Activated T-helper 2 cell treated with anti-CD3 and anti-CD28 coated beads, Interferon-gamma antibody, Interleukin-2, Interleukin-4, amounts not matched to agents 10 μg/mL and 5 μg/mL and 100 μg/mL, durations not matched to agents 14 hours and 24 hours and 36 hours (primary cell): ENCODE measurements around the gene DAPK1. TPM values are rescaled to one million over a fixed set of nuclear protein-coding genes. Genes with fewer than 3 reads are reported as not detected.

ENCODE experiments used
- DNase-seq: peaks from one replicate; pipeline ENCODE4 v3.0.0; 2021; ENCODE audit warnings: low spot score
- H3K27ac Mint-ChIP-seq: one replicate; pipeline ENCODE4 v1.8.0; 2021; ENCODE audit warnings: mixed read lengths
- H3K27me3 Mint-ChIP-seq: one replicate; pipeline ENCODE4 v1.8.0; 2021; ENCODE audit warnings: low read depth, mixed read lengths
- H3K36me3 Mint-ChIP-seq: one replicate; pipeline ENCODE4 v1.8.0; 2021; ENCODE audit warnings: low read depth, mixed read lengths
- H3K4me1 Mint-ChIP-seq: one replicate; pipeline ENCODE4 v1.8.0; 2021; ENCODE audit warnings: low read depth, mixed read lengths
- H3K4me3 Mint-ChIP-seq: one replicate; pipeline ENCODE4 v1.8.0; 2021; ENCODE audit warnings: low read depth, mild to moderate bottlenecking, moderate library complexity, mixed read lengths
- H3K9me3 Mint-ChIP-seq: one replicate; pipeline ENCODE4 v1.8.0; 2021; ENCODE audit warnings: mixed read lengths
- intact Hi-C: fragments of 100-400 bp; cut with micrococcal nuclease; formaldehyde crosslinking; loops from one replicate; pipeline ENCODE4 v1.15.1; 2023
- total RNA-seq: library from RNA; stranded (reverse); gene quantifications from 2 replicates; pipeline ENCODE4 v1.2.3, GENCODE V29; 2022

DAPK1 gene
- total RNA-seq, 1 donor from 2014 or later: 39.1 TPM

GRCh38 chr9:87659534-87660419, 162.1 kb downstream of the DAPK1 start:
- DNase-seq: no peak
- H3K4me1 Mint-ChIP-seq: peaks cover 7% of the 10 kb centered on the region
- no peaks in the 10 kb centered on the region for H3K9me3 Mint-ChIP-seq
- no peak overlapping the region for H3K4me3 Mint-ChIP-seq
- H3K27ac Mint-ChIP-seq: no peak overlapping the region
- no peaks in the 10 kb centered on the region for H3K27me3 Mint-ChIP-seq
- intact Hi-C loops: loop anchor here (5.0 kb wide), 1 partner anchor 157 kb away; no protein-coding TSS in a partner anchor
- no peaks in the 10 kb centered on the region for H3K36me3 Mint-ChIP-seq

DNA sequence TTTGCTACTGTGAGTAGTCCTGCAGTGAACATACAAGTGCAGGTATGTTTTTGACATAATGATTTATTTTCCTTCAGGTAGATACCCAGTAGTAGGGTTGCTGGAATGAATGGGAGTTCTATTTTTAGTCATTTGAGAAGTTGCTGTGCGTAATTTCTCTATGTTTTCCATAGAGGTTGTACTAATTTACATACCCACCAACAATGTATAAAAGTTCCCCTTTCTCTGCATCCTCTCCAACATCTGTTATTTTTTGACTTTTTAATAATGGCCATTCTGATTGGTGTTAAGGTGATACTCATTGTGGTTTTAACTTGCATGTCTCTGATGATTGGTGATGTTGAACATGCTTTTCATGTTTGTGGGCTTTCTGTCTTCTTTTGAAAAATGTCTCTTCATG, 163.6 kb downstream of the DAPK1 start:
- Mint-ChIP-seq H3K4me1 (peaks cover 7% of the 10 kb centered on the region), H3K4me3 (no peak overlapping the region), H3K36me3 (no peaks in the 10 kb centered on the region), H3K27ac (no peak overlapping the region), H3K27me3 (no peaks in the 10 kb centered on the region), H3K9me3 (no peaks in the 10 kb centered on the region)
- DNase-seq: no peak
- intact Hi-C loops: loop anchor here (5.0 kb wide), 1 partner anchor 159 kb away; no protein-coding TSS in a partner anchor

DNA sequence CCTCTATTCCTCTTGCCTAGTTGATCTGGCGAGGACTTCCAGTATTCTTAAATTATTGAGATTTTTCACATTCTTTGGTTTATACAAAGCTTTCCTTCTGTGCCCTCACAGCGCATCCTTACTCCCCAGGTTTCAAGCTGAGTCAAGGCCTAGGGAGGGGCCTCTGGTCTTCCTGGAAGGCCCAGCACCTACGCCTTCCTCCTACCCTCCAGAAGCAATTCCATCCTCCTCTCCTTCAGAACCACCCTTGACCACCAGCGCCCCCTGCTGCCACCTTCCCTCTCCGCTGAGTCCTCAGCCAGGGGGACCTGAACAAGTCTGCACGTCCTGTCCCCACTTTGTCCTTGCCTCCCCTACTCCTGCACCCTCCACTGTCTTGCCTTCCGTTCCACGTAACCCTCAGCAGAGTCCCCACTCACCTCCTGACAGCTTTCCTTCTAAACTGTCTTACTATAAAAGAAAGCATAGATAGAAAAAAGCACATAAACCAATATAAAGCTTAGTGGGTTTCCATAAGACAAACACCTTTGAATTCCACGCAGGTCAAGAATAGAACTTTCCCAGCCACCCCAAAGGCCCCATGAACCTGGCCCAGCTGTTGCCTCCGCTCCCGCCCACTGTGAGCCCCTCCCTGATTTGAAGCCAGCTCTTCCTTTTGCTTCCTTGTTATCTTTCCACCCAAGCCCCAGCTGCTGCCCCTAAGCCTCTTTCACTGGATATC, 165.3 kb downstream of the DAPK1 start:
- no peaks in the 10 kb centered on the region for H3K36me3 Mint-ChIP-seq
- DNase-seq: peak; percentile 31

GRCh38 chr9:87663556-87663955, 165.9 kb downstream of the DAPK1 start:
- H3K4me1 Mint-ChIP-seq: peaks cover 7% of the 10 kb centered on the region
- H3K27ac Mint-ChIP-seq: no peak overlapping the region
- no peaks in the 10 kb centered on the region for H3K36me3 Mint-ChIP-seq
- H3K9me3 Mint-ChIP-seq: no peaks in the 10 kb centered on the region
- H3K27me3 Mint-ChIP-seq: no peaks in the 10 kb centered on the region
- H3K4me3 Mint-ChIP-seq: no peak overlapping the region
- no peak for DNase-seq
- intact Hi-C loops: loop anchor here (1.0 to 5.0 kb wide), 2 partner anchors 161 to 326 kb away; no protein-coding TSS in a partner anchor

More for the DNA sequence above, 165.3 kb downstream of the DAPK1 start:
- Mint-ChIP-seq H3K27me3 (no peaks in the 10 kb centered on the region), H3K4me1 (peaks cover 7% of the 10 kb centered on the region), H3K27ac (no peak overlapping the region), H3K4me3 (no peak overlapping the region), H3K9me3 (no peaks in the 10 kb centered on the region)
- intact Hi-C loops: loop anchor here (1.0 to 5.0 kb wide), 3 partner anchors 161 to 326 kb away; no protein-coding TSS in a partner anchor

GRCh38 chr9:87664153-87665060, 166.7 kb downstream of the DAPK1 start:
- DNase-seq: no peak
- Mint-ChIP-seq H3K4me1 (peaks cover 7% of the 10 kb centered on the region), H3K4me3 (no peak overlapping the region), H3K36me3 (no peaks in the 10 kb centered on the region), H3K27ac (no peak overlapping the region), H3K27me3 (no peaks in the 10 kb centered on the region), H3K9me3 (no peaks in the 10 kb centered on the region)
- intact Hi-C loops: loop anchor here (5.0 kb wide), 1 partner anchor 162 kb away; no protein-coding TSS in a partner anchor

DNA sequence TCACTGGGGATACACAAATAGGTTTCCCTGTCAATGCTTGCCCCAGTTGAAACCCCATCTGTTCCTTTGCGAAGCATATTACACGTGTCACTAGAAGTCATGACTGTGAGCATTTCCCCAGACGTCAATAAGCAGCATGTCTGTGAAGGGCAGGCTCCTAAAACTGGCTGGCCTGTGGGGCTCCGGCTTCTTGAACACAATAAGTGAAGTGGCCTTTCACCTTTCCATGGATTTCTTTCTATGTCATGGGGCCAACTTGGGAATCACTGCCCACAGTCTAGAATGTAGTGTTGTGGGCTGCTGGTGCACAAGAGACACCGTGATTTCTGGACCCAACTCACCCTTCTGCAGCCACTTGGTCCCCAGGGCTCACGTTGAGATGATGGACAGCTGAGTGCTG, 167.8 kb downstream of the DAPK1 start:
- no peak for DNase-seq
- Mint-ChIP-seq H3K36me3 (no peaks in the 10 kb centered on the region), H3K9me3 (no peaks in the 10 kb centered on the region), H3K4me1 (peaks cover 7% of the 10 kb centered on the region), H3K4me3 (no peak overlapping the region), H3K27ac (no peak overlapping the region), H3K27me3 (no peaks in the 10 kb centered on the region)
- intact Hi-C loops: no loop called here

DNA sequence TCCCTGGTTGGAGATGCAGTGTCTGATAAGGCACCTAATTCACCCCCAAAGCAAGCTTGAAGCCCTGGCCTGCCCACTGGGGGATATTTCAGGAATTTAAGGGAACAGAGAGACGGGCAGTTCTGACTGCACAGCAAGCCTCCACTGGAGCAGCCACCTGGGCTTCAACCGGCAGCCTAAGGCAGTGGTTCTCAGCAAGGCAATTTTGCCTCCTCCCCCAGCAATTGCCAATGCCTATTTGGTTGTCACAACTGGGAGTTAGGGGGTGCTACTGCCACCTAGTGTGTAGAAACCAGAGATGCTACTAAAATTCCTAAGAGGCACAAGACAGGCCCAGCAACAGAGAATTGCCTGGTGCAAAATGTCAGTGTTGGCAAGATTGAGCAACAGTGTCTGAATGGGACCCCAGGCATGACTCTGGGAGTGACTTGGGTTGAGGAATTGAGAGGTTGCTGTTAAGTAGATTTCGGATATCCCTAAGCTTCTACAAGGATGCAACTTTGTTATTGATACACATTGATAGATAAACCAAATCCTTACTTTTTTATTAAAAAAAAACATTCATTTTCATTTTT, 169.6 kb downstream of the DAPK1 start:
- Mint-ChIP-seq H3K4me3 (no peak overlapping the region), H3K36me3 (no peaks in the 10 kb centered on the region), H3K9me3 (no peaks in the 10 kb centered on the region), H3K27ac (no peak overlapping the region), H3K4me1 (peaks cover 4% of the 10 kb centered on the region), H3K27me3 (no peaks in the 10 kb centered on the region)
- intact Hi-C loops: no loop called here
- DNase-seq: no peak

DNA sequence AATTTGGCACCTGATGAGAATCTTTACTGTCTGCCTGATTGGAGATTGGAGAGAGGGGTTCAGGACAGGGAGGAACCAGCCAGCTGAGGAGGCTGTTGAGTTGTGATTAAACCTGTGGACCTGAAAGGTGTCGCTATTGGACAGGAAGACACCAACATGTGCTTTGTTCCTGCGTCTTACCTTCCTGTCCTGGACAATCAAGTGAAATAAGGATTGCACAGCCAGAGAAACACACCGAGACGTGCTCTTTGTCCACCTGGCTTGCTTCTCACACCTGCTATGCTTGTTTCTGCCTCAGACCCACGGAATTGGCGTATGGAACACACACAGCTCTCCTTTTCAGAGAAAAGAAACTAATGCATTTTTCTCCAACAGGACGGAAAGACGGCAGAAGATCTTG, 170.6 kb downstream of the DAPK1 start:
- Mint-ChIP-seq H3K9me3 (no peaks in the 10 kb centered on the region), H3K4me3 (no peak overlapping the region), H3K4me1 (no peaks in the 10 kb centered on the region), H3K27ac (no peak overlapping the region), H3K36me3 (no peaks in the 10 kb centered on the region), H3K27me3 (no peaks in the 10 kb centered on the region)
- DNase-seq: no peak
- intact Hi-C loops: no loop called here

GRCh38 chr9:87668722-87669121, 171.1 kb downstream of the DAPK1 start:
- intact Hi-C loops: no loop called here

GRCh38 chr9:87670572-87671264, 173.1 kb downstream of the DAPK1 start:
- H3K36me3 Mint-ChIP-seq: no peaks in the 10 kb centered on the region
- H3K9me3 Mint-ChIP-seq: no peaks in the 10 kb centered on the region
- intact Hi-C loops: no loop called here
- no peak overlapping the region for H3K27ac Mint-ChIP-seq
- H3K27me3 Mint-ChIP-seq: no peaks in the 10 kb centered on the region
- H3K4me1 Mint-ChIP-seq: peaks cover 4% of the 10 kb centered on the region
- H3K4me3 Mint-ChIP-seq: no peak overlapping the region
- DNase-seq: no peak

More at GRCh38 chr9:87668722-87669121, 171.1 kb downstream of the DAPK1 start:
- no peaks in the 10 kb centered on the region for H3K9me3 Mint-ChIP-seq
- DNase-seq: no peak
- no peaks in the 10 kb centered on the region for H3K36me3 Mint-ChIP-seq
- H3K4me1 Mint-ChIP-seq: no peaks in the 10 kb centered on the region
- no peak overlapping the region for H3K4me3 Mint-ChIP-seq
- H3K27me3 Mint-ChIP-seq: no peaks in the 10 kb centered on the region
- no peak overlapping the region for H3K27ac Mint-ChIP-seq

DNA sequence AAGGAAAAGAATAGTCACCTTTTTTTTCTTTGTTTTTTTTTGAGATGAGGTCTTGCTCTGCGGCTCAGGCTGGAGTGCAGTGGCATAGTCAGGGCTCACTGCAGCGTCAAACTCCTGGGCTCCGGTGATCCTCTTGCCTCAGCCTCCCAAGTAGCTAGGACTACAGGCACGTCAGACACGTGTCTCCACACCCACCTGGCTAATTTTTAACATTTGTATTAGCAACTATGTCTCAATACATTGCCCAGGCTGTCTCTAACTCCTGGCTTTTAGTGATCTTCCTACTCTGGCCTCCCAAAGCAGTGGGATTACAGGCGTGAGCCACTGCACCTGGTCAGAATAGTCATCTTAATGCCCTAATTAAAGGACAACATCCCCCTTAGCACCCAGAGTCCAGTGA, 173.8 kb downstream of the DAPK1 start:
- no peaks in the 10 kb centered on the region for H3K9me3 Mint-ChIP-seq
- H3K4me1 Mint-ChIP-seq: peaks cover 4% of the 10 kb centered on the region
- no peak for DNase-seq
- H3K4me3 Mint-ChIP-seq: no peak overlapping the region
- no peak overlapping the region for H3K27ac Mint-ChIP-seq
- intact Hi-C loops: no loop called here
- no peaks in the 10 kb centered on the region for H3K27me3 Mint-ChIP-seq
- H3K36me3 Mint-ChIP-seq: no peaks in the 10 kb centered on the region
